GM12891 (cell line): Measurements from ENCODE around the gene SMOC2.
"Not testable (repeated sequence)": the region's sequence is repeated elsewhere in the genome, so short reads cannot be mapped to it uniquely, and the experiment has no call there.

Experiments
- PAX5 ChIP-seq: IDR thresholded peaks from 2 replicates; pipeline ENCODE4 v1.6.1; 2011; ENCODE audit warnings: low read length, moderate library complexity, mild to moderate bottlenecking; ENCODE audit not compliant: insufficient read depth, severe bottlenecking
- POLR2A ChIP-seq: IDR thresholded peaks from 2 replicates; pipeline ENCODE4 v1.6.1; 2011; ENCODE audit warnings: low read depth, low read length, control low read depth
- POLR2AphosphoS5 ChIP-seq: IDR thresholded peaks from 2 replicates; pipeline ENCODE4 v1.6.1; 2011; ENCODE audit warnings: low read depth, low read length, control low read depth
- POU2F2 ChIP-seq: IDR thresholded peaks from 2 replicates; pipeline ENCODE4 v1.6.1; 2011; ENCODE audit warnings: low read depth, mild to moderate bottlenecking, control low read depth, low read length, moderate library complexity
- SPI1 ChIP-seq: IDR thresholded peaks from 2 replicates; pipeline ENCODE4 v1.6.1; 2011; ENCODE audit warnings: low read depth, low read length, control low read depth
- TAF1 ChIP-seq: IDR thresholded peaks from 2 replicates; pipeline ENCODE4 v1.6.1; 2011; ENCODE audit warnings: low read depth, low read length, control low read depth

GRCh38 chr6:168705271-168705670 is 264.3 kb downstream of the SMOC2 start:
- TF ChIP-seq POLR2AphosphoS5, POLR2A, TAF1, SPI1, PAX5, POU2F2: not testable (repeated sequence)
